GM23338 (cell line): ENCODE data around the gene NFATC1. TPM values are rescaled to one million over a fixed set of nuclear protein-coding genes. Genes with fewer than 3 reads are reported as not detected.

ENCODE experiments used
- ATAC-seq: fragments of 200-7000 bp; cut with Tn5 transposase; 3 replicates; pipeline ENCODE4 v1.9.1; 2020
- DNase-seq: peaks from one replicate; pipeline ENCODE4 v3.0.0-alpha.2; 2015; ENCODE audit warnings: low spot score
- H2AFZ ChIP-seq: fragments of 200-600 bp; sonication (generic); 2 replicates; pipeline ENCODE4 v1.8.0; 2016; ENCODE audit warnings: antibody characterized with exemption, mild to moderate bottlenecking, moderate library complexity
- H3F3A ChIP-seq: fragments of 200-600 bp; sonication (generic); replicated peaks from 2 replicates; pipeline ENCODE4 v1.8.0; 2017; ENCODE audit warnings: antibody characterized with exemption, mixed run types, low read depth
- H3K27ac ChIP-seq: fragments of 200-600 bp; sonication (generic); 2 replicates; pipeline ENCODE4 v1.6.1; 2016; ENCODE audit warnings: low read depth
- H3K27me3 ChIP-seq: fragments of 200-600 bp; sonication (generic); 2 replicates; pipeline ENCODE4 v1.8.0; 2016; ENCODE audit warnings: mild to moderate bottlenecking, mixed run types, moderate library complexity; ENCODE audit not compliant: insufficient read depth
- H3K36me3 ChIP-seq: fragments of 200-600 bp; sonication (generic); 2 replicates; pipeline ENCODE4 v1.8.0; 2016; ENCODE audit warnings: mild to moderate bottlenecking; ENCODE audit not compliant: insufficient read depth
- H3K4me1 ChIP-seq: fragments of 200-600 bp; sonication (generic); 2 replicates; pipeline ENCODE4 v1.8.0; 2016; ENCODE audit warnings: mild to moderate bottlenecking, moderate library complexity; ENCODE audit not compliant: insufficient read depth
- H3K4me2 ChIP-seq: fragments of 200-600 bp; sonication (generic); 2 replicates; pipeline ENCODE4 v1.7.1; 2017; ENCODE audit warnings: mixed run types
- H3K4me3 ChIP-seq: fragments of 200-600 bp; sonication (generic); 2 replicates; pipeline ENCODE4 v1.6.1; 2016; ENCODE audit warnings: mixed run types
- H3K79me2 ChIP-seq: fragments of 200-600 bp; sonication (generic); replicated peaks from 2 replicates; pipeline ENCODE4 v1.8.0; 2017; ENCODE audit warnings: mild to moderate bottlenecking; ENCODE audit not compliant: insufficient read depth
- H3K9me2 ChIP-seq: fragments of 200-600 bp; sonication (generic); 2 replicates; pipeline ENCODE4 v1.8.0; 2017; ENCODE audit not compliant: insufficient read depth
- H4K20me1 ChIP-seq: fragments of 200-600 bp; sonication (generic); replicated peaks from 2 replicates; pipeline ENCODE4 v1.8.0; 2017; ENCODE audit warnings: mild to moderate bottlenecking; ENCODE audit not compliant: insufficient read depth
- H3K27ac Mint-ChIP-seq: 2 replicates; pipeline ENCODE4 v1.8.0; 2020; ENCODE audit warnings: inconsistent platforms, mild to moderate bottlenecking, moderate library complexity, mixed read lengths
- H3K27me3 Mint-ChIP-seq: 3 replicates; pipeline ENCODE4 v1.8.0; 2022; ENCODE audit warnings: low read depth, mild to moderate bottlenecking, moderate library complexity, mixed read lengths, inconsistent platforms; ENCODE audit not compliant: insufficient read depth, poor library complexity
- H3K36me3 Mint-ChIP-seq: 3 replicates; pipeline ENCODE4 v1.8.0; 2021; ENCODE audit warnings: low read depth, mild to moderate bottlenecking, inconsistent platforms, moderate library complexity, mixed read lengths
- H3K4me1 Mint-ChIP-seq: 3 replicates; pipeline ENCODE4 v1.8.0; 2020; ENCODE audit warnings: mild to moderate bottlenecking, inconsistent platforms, mixed read lengths
- H3K4me3 Mint-ChIP-seq: 3 replicates; pipeline ENCODE4 v1.8.0; 2021; ENCODE audit warnings: moderate library complexity, mild to moderate bottlenecking, inconsistent platforms, mixed read lengths
- H3K9me3 Mint-ChIP-seq: 3 replicates; pipeline ENCODE4 v1.8.0; 2020; ENCODE audit warnings: moderate library complexity, mild to moderate bottlenecking, inconsistent platforms, mixed read lengths
- CREB1 ChIP-seq: fragments of 250-450 bp; sonication (Bioruptor Pico); IDR thresholded peaks from 2 replicates; pipeline ENCODE4 v1.5.0; 2020; ENCODE audit warnings: low read depth, mild to moderate bottlenecking, moderate library complexity
- EZH2 ChIP-seq: fragments of 200-600 bp; sonication (generic); IDR thresholded peaks from one replicate; pipeline ENCODE4 v1.8.0; 2017; ENCODE audit warnings: antibody characterized with exemption, mild to moderate bottlenecking, low read depth; ENCODE audit not compliant: unreplicated experiment
- EZH2phosphoT487 ChIP-seq: fragments of 200-600 bp; sonication (generic); IDR thresholded peaks from one replicate; pipeline ENCODE4 v1.8.1; 2018; ENCODE audit warnings: antibody characterized with exemption; ENCODE audit not compliant: unreplicated experiment
- JUNB ChIP-seq: IDR thresholded peaks from one replicate; pipeline ENCODE4 v1.6.1; 2016; ENCODE audit warnings: antibody characterized with exemption; ENCODE audit not compliant: unreplicated experiment
- NANOG ChIP-seq: IDR thresholded peaks from 2 replicates; pipeline ENCODE4 v1.6.1; 2016; ENCODE audit warnings: antibody characterized with exemption, borderline replicate concordance
- POLR2AphosphoS5 ChIP-seq: IDR thresholded peaks from 2 replicates; pipeline ENCODE4 v1.6.1; 2016; ENCODE audit warnings: antibody characterized with exemption, low read depth
- STAT1 ChIP-seq: IDR thresholded peaks from one replicate; pipeline ENCODE4 v1.6.1; 2016; ENCODE audit warnings: antibody characterized with exemption; ENCODE audit not compliant: unreplicated experiment
- ZNF114 ChIP-seq: fragments of 250-450 bp; sonication (Bioruptor Pico); IDR thresholded peaks from 2 replicates; pipeline ENCODE4 v1.5.0; 2020; ENCODE audit warnings: mild to moderate bottlenecking, moderate library complexity
- polyA plus RNA-seq: library from polyadenylated mRNA; unstranded; fragments of >200 nt; fragmentation: Nextera tagmentation; extraction: Ambion mirVana; gene quantifications from 2 replicates; pipeline ENCODE4 v1.2.1, GENCODE V29; 2016
- total RNA-seq: library from RNA; depleted of rRNA; stranded (reverse); fragments of >200 nt; shearing (Covaris generic); gene quantifications from 2 replicates; pipeline ENCODE4 v1.2.3, GENCODE V29; 2014
- TF ChIP-seq, protein P1 (sequence below): IDR thresholded peaks from one replicate; pipeline ENCODE4 v1.6.1; 2018; ENCODE audit warnings: antibody characterized with exemption; ENCODE audit not compliant: unreplicated experiment
- TF ChIP-seq, protein P2 (sequence below): fragments of 250-450 bp; sonication (Bioruptor Pico); IDR thresholded peaks from 2 replicates; pipeline ENCODE4 v1.5.0; 2020; ENCODE audit warnings: mild to moderate bottlenecking, moderate library complexity
- TF ChIP-seq, protein P3 (sequence below): IDR thresholded peaks from 2 replicates; pipeline ENCODE4 v1.6.1; 2016; ENCODE audit warnings: antibody characterized with exemption
- TF ChIP-seq, protein P4 (sequence below), 2 experiments: fragments of 200-600 bp in 1 of 2; sonication (generic) in 1 of 2; conservative IDR thresholded peaks; 2 replicates each; pipeline versions ENCODE4 v1.5.1 to v1.6.1; 2016 to 2017; ENCODE audit warnings: antibody characterized with exemption in 2 of 2, low read depth in 2 of 2, mild to moderate bottlenecking in 2 of 2, moderate library complexity in 1 of 2

Gene NFATC1
- total and polyA plus RNA-seq, 2 experiments from 2014 or later = 3.9 to 6.4 TPM

DNA sequence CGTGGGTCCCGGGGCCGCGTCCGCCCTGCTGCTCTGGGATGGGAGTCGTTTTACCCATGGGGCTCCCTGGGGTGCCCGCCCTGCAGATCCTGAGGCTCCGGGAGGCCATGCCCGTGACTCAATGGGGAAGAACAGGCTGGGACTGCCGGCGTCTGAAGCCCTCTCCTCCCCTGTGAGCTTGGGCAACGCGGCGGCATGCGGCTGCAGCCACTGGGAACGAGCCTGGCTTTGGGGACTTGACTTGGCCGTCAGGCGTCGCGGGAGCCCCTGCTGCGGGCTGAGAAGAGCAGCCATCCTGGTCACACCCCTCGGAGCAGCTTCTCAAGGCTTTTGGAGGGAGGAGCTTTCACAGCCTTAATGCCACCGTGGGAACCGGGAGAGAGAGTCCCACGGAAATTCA lies 157.0 kb downstream of the NFATC1 start:
- H3K36me3 Mint-ChIP-seq = no peaks in the 10 kb centered on the region
- TF ChIP-seq JUNB = no peak
- TF ChIP-seq, protein P1, sequence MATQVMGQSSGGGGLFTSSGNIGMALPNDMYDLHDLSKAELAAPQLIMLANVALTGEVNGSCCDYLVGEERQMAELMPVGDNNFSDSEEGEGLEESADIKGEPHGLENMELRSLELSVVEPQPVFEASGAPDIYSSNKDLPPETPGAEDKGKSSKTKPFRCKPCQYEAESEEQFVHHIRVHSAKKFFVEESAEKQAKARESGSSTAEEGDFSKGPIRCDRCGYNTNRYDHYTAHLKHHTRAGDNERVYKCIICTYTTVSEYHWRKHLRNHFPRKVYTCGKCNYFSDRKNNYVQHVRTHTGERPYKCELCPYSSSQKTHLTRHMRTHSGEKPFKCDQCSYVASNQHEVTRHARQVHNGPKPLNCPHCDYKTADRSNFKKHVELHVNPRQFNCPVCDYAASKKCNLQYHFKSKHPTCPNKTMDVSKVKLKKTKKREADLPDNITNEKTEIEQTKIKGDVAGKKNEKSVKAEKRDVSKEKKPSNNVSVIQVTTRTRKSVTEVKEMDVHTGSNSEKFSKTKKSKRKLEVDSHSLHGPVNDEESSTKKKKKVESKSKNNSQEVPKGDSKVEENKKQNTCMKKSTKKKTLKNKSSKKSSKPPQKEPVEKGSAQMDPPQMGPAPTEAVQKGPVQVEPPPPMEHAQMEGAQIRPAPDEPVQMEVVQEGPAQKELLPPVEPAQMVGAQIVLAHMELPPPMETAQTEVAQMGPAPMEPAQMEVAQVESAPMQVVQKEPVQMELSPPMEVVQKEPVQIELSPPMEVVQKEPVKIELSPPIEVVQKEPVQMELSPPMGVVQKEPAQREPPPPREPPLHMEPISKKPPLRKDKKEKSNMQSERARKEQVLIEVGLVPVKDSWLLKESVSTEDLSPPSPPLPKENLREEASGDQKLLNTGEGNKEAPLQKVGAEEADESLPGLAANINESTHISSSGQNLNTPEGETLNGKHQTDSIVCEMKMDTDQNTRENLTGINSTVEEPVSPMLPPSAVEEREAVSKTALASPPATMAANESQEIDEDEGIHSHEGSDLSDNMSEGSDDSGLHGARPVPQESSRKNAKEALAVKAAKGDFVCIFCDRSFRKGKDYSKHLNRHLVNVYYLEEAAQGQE = no peak
- TF ChIP-seq STAT1 = no peak
- TF ChIP-seq NANOG = no peak
- TF ChIP-seq, protein P2, sequence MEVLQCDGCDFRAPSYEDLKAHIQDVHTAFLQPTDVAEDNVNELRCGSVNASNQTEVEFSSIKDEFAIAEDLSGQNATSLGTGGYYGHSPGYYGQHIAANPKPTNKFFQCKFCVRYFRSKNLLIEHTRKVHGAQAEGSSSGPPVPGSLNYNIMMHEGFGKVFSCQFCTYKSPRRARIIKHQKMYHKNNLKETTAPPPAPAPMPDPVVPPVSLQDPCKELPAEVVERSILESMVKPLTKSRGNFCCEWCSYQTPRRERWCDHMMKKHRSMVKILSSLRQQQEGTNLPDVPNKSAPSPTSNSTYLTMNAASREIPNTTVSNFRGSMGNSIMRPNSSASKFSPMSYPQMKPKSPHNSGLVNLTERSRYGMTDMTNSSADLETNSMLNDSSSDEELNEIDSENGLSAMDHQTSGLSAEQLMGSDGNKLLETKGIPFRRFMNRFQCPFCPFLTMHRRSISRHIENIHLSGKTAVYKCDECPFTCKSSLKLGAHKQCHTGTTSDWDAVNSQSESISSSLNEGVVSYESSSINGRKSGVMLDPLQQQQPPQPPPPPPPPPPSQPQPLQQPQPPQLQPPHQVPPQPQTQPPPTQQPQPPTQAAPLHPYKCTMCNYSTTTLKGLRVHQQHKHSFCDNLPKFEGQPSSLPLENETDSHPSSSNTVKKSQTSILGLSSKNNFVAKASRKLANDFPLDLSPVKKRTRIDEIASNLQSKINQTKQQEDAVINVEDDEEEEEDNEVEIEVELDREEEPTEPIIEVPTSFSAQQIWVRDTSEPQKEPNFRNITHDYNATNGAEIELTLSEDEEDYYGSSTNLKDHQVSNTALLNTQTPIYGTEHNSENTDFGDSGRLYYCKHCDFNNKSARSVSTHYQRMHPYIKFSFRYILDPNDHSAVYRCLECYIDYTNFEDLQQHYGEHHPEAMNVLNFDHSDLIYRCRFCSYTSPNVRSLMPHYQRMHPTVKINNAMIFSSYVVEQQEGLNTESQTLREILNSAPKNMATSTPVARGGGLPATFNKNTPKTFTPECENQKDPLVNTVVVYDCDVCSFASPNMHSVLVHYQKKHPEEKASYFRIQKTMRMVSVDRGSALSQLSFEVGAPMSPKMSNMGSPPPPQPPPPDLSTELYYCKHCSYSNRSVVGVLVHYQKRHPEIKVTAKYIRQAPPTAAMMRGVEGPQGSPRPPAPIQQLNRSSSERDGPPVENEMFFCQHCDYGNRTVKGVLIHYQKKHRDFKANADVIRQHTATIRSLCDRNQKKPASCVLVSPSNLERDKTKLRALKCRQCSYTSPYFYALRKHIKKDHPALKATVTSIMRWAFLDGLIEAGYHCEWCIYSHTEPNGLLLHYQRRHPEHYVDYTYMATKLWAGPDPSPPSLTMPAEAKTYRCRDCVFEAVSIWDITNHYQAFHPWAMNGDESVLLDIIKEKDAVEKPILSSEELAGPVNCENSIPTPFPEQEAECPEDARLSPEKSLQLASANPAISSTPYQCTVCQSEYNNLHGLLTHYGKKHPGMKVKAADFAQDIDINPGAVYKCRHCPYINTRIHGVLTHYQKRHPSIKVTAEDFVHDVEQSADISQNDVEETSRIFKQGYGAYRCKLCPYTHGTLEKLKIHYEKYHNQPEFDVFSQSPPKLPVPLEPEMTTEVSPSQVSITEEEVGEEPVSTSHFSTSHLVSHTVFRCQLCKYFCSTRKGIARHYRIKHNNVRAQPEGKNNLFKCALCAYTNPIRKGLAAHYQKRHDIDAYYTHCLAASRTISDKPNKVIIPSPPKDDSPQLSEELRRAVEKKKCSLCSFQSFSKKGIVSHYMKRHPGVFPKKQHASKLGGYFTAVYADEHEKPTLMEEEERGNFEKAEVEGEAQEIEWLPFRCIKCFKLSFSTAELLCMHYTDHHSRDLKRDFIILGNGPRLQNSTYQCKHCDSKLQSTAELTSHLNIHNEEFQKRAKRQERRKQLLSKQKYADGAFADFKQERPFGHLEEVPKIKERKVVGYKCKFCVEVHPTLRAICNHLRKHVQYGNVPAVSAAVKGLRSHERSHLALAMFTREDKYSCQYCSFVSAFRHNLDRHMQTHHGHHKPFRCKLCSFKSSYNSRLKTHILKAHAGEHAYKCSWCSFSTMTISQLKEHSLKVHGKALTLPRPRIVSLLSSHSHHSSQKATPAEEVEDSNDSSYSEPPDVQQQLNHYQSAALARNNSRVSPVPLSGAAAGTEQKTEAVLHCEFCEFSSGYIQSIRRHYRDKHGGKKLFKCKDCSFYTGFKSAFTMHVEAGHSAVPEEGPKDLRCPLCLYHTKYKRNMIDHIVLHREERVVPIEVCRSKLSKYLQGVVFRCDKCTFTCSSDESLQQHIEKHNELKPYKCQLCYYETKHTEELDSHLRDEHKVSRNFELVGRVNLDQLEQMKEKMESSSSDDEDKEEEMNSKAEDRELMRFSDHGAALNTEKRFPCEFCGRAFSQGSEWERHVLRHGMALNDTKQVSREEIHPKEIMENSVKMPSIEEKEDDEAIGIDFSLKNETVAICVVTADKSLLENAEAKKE (CRISPR knock-in tag) = no peak
- no peak for TF ChIP-seq POLR2AphosphoS5
- TF ChIP-seq CREB1 = no peak
- no peak for TF ChIP-seq ZNF114 (CRISPR knock-in tag)
- TF ChIP-seq, protein P3, sequence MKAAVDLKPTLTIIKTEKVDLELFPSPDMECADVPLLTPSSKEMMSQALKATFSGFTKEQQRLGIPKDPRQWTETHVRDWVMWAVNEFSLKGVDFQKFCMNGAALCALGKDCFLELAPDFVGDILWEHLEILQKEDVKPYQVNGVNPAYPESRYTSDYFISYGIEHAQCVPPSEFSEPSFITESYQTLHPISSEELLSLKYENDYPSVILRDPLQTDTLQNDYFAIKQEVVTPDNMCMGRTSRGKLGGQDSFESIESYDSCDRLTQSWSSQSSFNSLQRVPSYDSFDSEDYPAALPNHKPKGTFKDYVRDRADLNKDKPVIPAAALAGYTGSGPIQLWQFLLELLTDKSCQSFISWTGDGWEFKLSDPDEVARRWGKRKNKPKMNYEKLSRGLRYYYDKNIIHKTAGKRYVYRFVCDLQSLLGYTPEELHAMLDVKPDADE = no peak
- TF ChIP-seq EZH2phosphoT487 = no peak
- TF ChIP-seq, protein P4, sequence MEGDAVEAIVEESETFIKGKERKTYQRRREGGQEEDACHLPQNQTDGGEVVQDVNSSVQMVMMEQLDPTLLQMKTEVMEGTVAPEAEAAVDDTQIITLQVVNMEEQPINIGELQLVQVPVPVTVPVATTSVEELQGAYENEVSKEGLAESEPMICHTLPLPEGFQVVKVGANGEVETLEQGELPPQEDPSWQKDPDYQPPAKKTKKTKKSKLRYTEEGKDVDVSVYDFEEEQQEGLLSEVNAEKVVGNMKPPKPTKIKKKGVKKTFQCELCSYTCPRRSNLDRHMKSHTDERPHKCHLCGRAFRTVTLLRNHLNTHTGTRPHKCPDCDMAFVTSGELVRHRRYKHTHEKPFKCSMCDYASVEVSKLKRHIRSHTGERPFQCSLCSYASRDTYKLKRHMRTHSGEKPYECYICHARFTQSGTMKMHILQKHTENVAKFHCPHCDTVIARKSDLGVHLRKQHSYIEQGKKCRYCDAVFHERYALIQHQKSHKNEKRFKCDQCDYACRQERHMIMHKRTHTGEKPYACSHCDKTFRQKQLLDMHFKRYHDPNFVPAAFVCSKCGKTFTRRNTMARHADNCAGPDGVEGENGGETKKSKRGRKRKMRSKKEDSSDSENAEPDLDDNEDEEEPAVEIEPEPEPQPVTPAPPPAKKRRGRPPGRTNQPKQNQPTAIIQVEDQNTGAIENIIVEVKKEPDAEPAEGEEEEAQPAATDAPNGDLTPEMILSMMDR (conservative IDR thresholded peaks at IDR 0.05; ENCODE audit: low read depth in 2 of 2) = no peak
- no peak for TF ChIP-seq EZH2
- no peak overlapping the region for H3K27ac ChIP-seq
- no peaks in the 10 kb centered on the region; the same call in 2 of the 3 replicates for H3K9me3 Mint-ChIP-seq
- H3K4me1 ChIP-seq = no peaks in the 10 kb centered on the region
- H3K9me2 ChIP-seq = no peaks in the 10 kb centered on the region
- H3K36me3 ChIP-seq = no peaks in the 10 kb centered on the region
- H3K27me3 ChIP-seq = no peaks in the 10 kb centered on the region
- peaks cover 8% of the 10 kb centered on the region for H3K27me3 Mint-ChIP-seq
- H3F3A ChIP-seq = no peaks in the 10 kb centered on the region
- no peaks in the 10 kb centered on the region for H3K4me1 Mint-ChIP-seq
- no peak overlapping the region for H3K4me3 ChIP-seq
- H3K4me3 Mint-ChIP-seq = no peak overlapping the region
- ATAC-seq = no peak; the same call in 2 of the 3 replicates
- no peak overlapping the region for H3K4me2 ChIP-seq
- no peak overlapping the region for H2AFZ ChIP-seq
- no peak overlapping the region for H3K27ac Mint-ChIP-seq
- DNase-seq = no peak
- no peaks in the 10 kb centered on the region for H4K20me1 ChIP-seq
- no peaks in the 10 kb centered on the region for H3K79me2 ChIP-seq
